Naive thymus-derived CD8-positive, alpha-beta T cell (primary cell): Measurements from ENCODE around the gene NOS3. TPM values are rescaled to one million over a fixed set of nuclear protein-coding genes. Genes with fewer than 3 reads are reported as not detected.

Source experiments
- ATAC-seq, 2 donors: fragments of 150-1000 bp; cut with Tn5 transposase in 1 of 2; sonication (Bioruptor Pico), chemical (Tn5 transposase) in 1 of 2; 1 replicate in 1 of 2; 2 replicates in 1 of 2; pipeline ENCODE4 v1.10.0; 2021; ENCODE audit warnings: mild to moderate bottlenecking in 2 of 2, moderate library complexity in 2 of 2
- POLR2A ChIA-PET: fragments of 350-600 bp; sonication (Branson Sonifier 250); formaldehyde crosslinking; loops from one replicate; lab custom pipeline; 2021; ENCODE audit warnings: antibody characterized with exemption; lab: Charles Lee
- DNase-seq, 10 donors: peaks; one replicate each; pipeline versions ENCODE4 v3.0.0 to v3.0.0-alpha.2; 2020 to 2022
- H3K27ac Mint-ChIP-seq, 10 donors: one replicate each; pipeline ENCODE4 v1.8.0; 2020 to 2022; ENCODE audit warnings: mild to moderate bottlenecking in 10 of 10, mixed read lengths in 10 of 10, moderate library complexity in 4 of 10, inconsistent platforms in 1 of 10
- H3K27me3 Mint-ChIP-seq, 5 donors: one replicate each; pipeline ENCODE4 v1.8.0; 2021 to 2022; ENCODE audit warnings: mixed read lengths in 5 of 5
- H3K36me3 Mint-ChIP-seq, 3 donors: one replicate each; pipeline ENCODE4 v1.8.0; 2020 to 2022; ENCODE audit warnings: mixed read lengths in 3 of 3, mild to moderate bottlenecking in 2 of 3, inconsistent platforms in 1 of 3
- H3K4me1 Mint-ChIP-seq, 4 donors: one replicate each; pipeline ENCODE4 v1.8.0; 2021 to 2022; ENCODE audit warnings: mixed read lengths in 4 of 4
- H3K4me3 Mint-ChIP-seq, 10 donors: one replicate each; pipeline ENCODE4 v1.8.0; 2020 to 2022; ENCODE audit warnings: mild to moderate bottlenecking in 10 of 10, mixed read lengths in 10 of 10, moderate library complexity in 6 of 10, inconsistent platforms in 1 of 10
- H3K9me3 Mint-ChIP-seq, 9 donors: one replicate each; pipeline ENCODE4 v1.8.0; 2020 to 2022; ENCODE audit warnings: mixed read lengths in 9 of 9, mild to moderate bottlenecking in 3 of 9, inconsistent platforms in 1 of 9, moderate library complexity in 1 of 9
- polyA plus RNA-seq, 3 donors: library from polyadenylated mRNA; unstranded; fragments of 300-500 nt; fragmentation: Illumina TruSeq; gene quantifications; one replicate each; pipeline ENCODE4 v1.2.3, GENCODE V29; 2021
- total RNA-seq, 8 experiments: library from RNA in 2 of 8; stranded (reverse) in 2 of 8; gene quantifications; one replicate each; pipeline ENCODE4 v1.2.3 and lab custom pipeline; 2021 to 2026

The NOS3 gene
- total and polyA plus RNA-seq, 5 experiments from 2014 or later, result 1.4 to 3.3 (median 1.8) TPM

GRCh38 chr7:150969475-150969874 lies 21.3 kb upstream of the NOS3 start:
- Mint-ChIP-seq H3K27me3 (peaks cover 0 to 8% (median 0%) of the 10 kb centered on the region in 5 donors), H3K4me1 (peaks cover 11 to 56% (median 27%) of the 10 kb centered on the region in 4 donors), H3K36me3 (no peaks in the 10 kb centered on the region), H3K27ac (peak overlapping the region in 1 of 10 donors; percentile 71), H3K9me3 (no peaks in the 10 kb centered on the region), H3K4me3 (no peak overlapping the region)
- ATAC-seq (no peak), DNase-seq (no peak)
- POLR2A ChIA-PET, result interaction anchor here (1.3 to 1.4 kb wide), 2 partner anchors 11 to 24 kb away, joined by 3 read pairs; no protein-coding TSS in a partner anchor

- peak overlapping the region in 1 of 10 donors; percentile 54 for H3K4me3 Mint-ChIP-seq
- no peak overlapping the region for H3K27ac Mint-ChIP-seq
- H3K4me1 Mint-ChIP-seq, result peaks cover 17 to 56% (median 28%) of the 10 kb centered on the region in 4 donors
- H3K27me3 Mint-ChIP-seq, result peaks cover 0 to 8% (median 0%) of the 10 kb centered on the region in 5 donors
- no peaks in the 10 kb centered on the region for H3K36me3 Mint-ChIP-seq
- DNase-seq, result no peak
- POLR2A ChIA-PET, result interaction anchor here (0.6 kb wide), 1 partner anchor 44 kb away, joined by 4 read pairs; no protein-coding TSS in a partner anchor
- ATAC-seq, result no peak
- no peaks in the 10 kb centered on the region for H3K9me3 Mint-ChIP-seq
Observed at GRCh38 chr7:150970424-150970823, 20.4 kb upstream of the NOS3 start.

GRCh38 chr7:150971242-150972022 lies 19.4 kb upstream of the NOS3 start:
- Mint-ChIP-seq H3K4me1 (peaks cover 20 to 60% (median 34%) of the 10 kb centered on the region in 4 donors), H3K36me3 (no peaks in the 10 kb centered on the region), H3K4me3 (peak overlapping the region in 2 of 10 donors; percentile 26 to 65), H3K9me3 (no peaks in the 10 kb centered on the region), H3K27ac (peak overlapping the region in 4 of 10 donors; percentile 20 to 58 (median 32)), H3K27me3 (peaks cover 0 to 7% (median 4%) of the 10 kb centered on the region in 5 donors)
- DNase-seq (no peak), ATAC-seq (no peak)
- POLR2A ChIA-PET, result no interaction called here

GRCh38 chr7:150972023-150972468 lies 18.8 kb upstream of the NOS3 start:
- no peaks in the 10 kb centered on the region for H3K36me3 Mint-ChIP-seq
- DNase-seq (no peak), ATAC-seq (no peak)
- peak overlapping the region in 2 of 10 donors; percentile 15 to 27 for H3K27ac Mint-ChIP-seq
- no peaks in the 10 kb centered on the region for H3K9me3 Mint-ChIP-seq
- H3K27me3 Mint-ChIP-seq, result peaks cover 3 to 13% (median 8%) of the 10 kb centered on the region in 5 donors
- H3K4me3 Mint-ChIP-seq, result no peak overlapping the region
- POLR2A ChIA-PET, result interaction anchor here (1.2 to 1.9 kb wide), 2 partner anchors 10 to 47 kb away, joined by 3 to 8 read pairs; no protein-coding TSS in a partner anchor
- peaks cover 23 to 65% (median 39%) of the 10 kb centered on the region in 4 donors for H3K4me1 Mint-ChIP-seq

- no peaks in the 10 kb centered on the region for H3K36me3 Mint-ChIP-seq
- POLR2A ChIA-PET, result interaction anchor here (1.2 to 2.7 kb wide), 5 partner anchors 11 to 56 kb away, joined by 3 to 10 read pairs (median 4); partner anchors contain the start of gene ABCB8
- peaks cover 3 to 16% (median 12%) of the 10 kb centered on the region in 5 donors for H3K27me3 Mint-ChIP-seq
- peak overlapping the region in 6 of 10 donors; percentile 0 to 86 (median 40) for H3K4me3 Mint-ChIP-seq
- no peaks in the 10 kb centered on the region for H3K9me3 Mint-ChIP-seq
- H3K4me1 Mint-ChIP-seq, result peaks cover 27 to 70% (median 44%) of the 10 kb centered on the region in 4 donors
- no peak for ATAC-seq
- no peak for DNase-seq
- H3K27ac Mint-ChIP-seq, result peak overlapping the region in 6 of 10 donors; percentile 14 to 97 (median 82)
Observed at GRCh38 chr7:150972741-150973140, 18.1 kb upstream of the NOS3 start.

- POLR2A ChIA-PET, result interaction anchor here (0.8 to 3.7 kb wide), 13 partner anchors 9 to 65 kb away, joined by 3 to 29 read pairs (median 6); partner anchors contain the start of gene ABCB8
- H3K27me3 Mint-ChIP-seq, result peaks cover 3 to 22% (median 14%) of the 10 kb centered on the region in 5 donors
- H3K27ac Mint-ChIP-seq, result peak overlapping the region; percentile 70 to 98 (median 94)
- H3K36me3 Mint-ChIP-seq, result no peaks in the 10 kb centered on the region
- peak overlapping the region; percentile 80 to 92 (median 86) for H3K4me3 Mint-ChIP-seq
- DNase-seq, result peak in 8 of 10 donors; percentile 37 to 73 (median 52)
- no peaks in the 10 kb centered on the region for H3K9me3 Mint-ChIP-seq
- ATAC-seq, result peak; percentile 36 to 50
- peaks cover 29 to 68% (median 48%) of the 10 kb centered on the region in 4 donors for H3K4me1 Mint-ChIP-seq
Observed at GRCh38 chr7:150973571-150974451, 17.0 kb upstream of the NOS3 start.

GRCh38 chr7:150974468-150975391 lies 16.1 kb upstream of the NOS3 start:
- peak overlapping the region; percentile 80 to 92 (median 87) for H3K4me3 Mint-ChIP-seq
- H3K9me3 Mint-ChIP-seq, result no peaks in the 10 kb centered on the region
- peak overlapping the region; percentile 70 to 98 (median 94) for H3K27ac Mint-ChIP-seq
- peak; percentile 75 to 80 for ATAC-seq
- H3K27me3 Mint-ChIP-seq, result peaks cover 3 to 27% (median 15%) of the 10 kb centered on the region in 5 donors
- peaks cover 30 to 71% (median 50%) of the 10 kb centered on the region in 4 donors for H3K4me1 Mint-ChIP-seq
- H3K36me3 Mint-ChIP-seq, result no peaks in the 10 kb centered on the region
- POLR2A ChIA-PET, result interaction anchor here (0.7 to 3.7 kb wide), 14 partner anchors 10 to 460 kb away, joined by 3 to 29 read pairs (median 4); partner anchors contain the start of genes ABCB8, ATG9B and GIMAP7
- peak; percentile 69 to 90 (median 80) for DNase-seq

- POLR2A ChIA-PET, result interaction anchor here (1.0 to 3.7 kb wide), 8 partner anchors 9 to 53 kb away, joined by 3 to 29 read pairs (median 8); partner anchors contain the start of genes ABCB8 and ATG9B
- Mint-ChIP-seq H3K4me3 (peak overlapping the region; percentile 69 to 86 (median 78)), H3K36me3 (no peaks in the 10 kb centered on the region), H3K27ac (peak overlapping the region in 8 of 10 donors; percentile 57 to 91 (median 72)), H3K27me3 (peaks cover 3 to 29% (median 15%) of the 10 kb centered on the region in 5 donors), H3K4me1 (peaks cover 31 to 65% (median 50%) of the 10 kb centered on the region in 4 donors), H3K9me3 (no peaks in the 10 kb centered on the region)
- DNase-seq, result no peak
- ATAC-seq, result no peak
Observed at GRCh38 chr7:150975536-150976319, 15.1 kb upstream of the NOS3 start.

- Mint-ChIP-seq H3K4me1 (peaks cover 28 to 58% (median 47%) of the 10 kb centered on the region in 4 donors), H3K36me3 (no peaks in the 10 kb centered on the region), H3K9me3 (no peaks in the 10 kb centered on the region), H3K4me3 (peak overlapping the region; percentile 66 to 90 (median 82)), H3K27me3 (peaks cover 7 to 39% (median 22%) of the 10 kb centered on the region in 5 donors), H3K27ac (peak overlapping the region in 6 of 10 donors; percentile 32 to 75 (median 43))
- POLR2A ChIA-PET, result interaction anchor here (1.0 to 3.7 kb wide), 4 partner anchors 8 to 42 kb away, joined by 3 to 29 read pairs (median 14); no protein-coding TSS in a partner anchor
- ATAC-seq (no peak), DNase-seq (no peak)
Observed at GRCh38 chr7:150976529-150977381, 14.1 kb upstream of the NOS3 start.
